H9 (cell line): ENCODE results near the gene TACC2. TPM values are rescaled to one million over a fixed set of nuclear protein-coding genes. Genes with fewer than 3 reads are reported as not detected.

Experiments used
- DNase-seq: peaks from one replicate; pipeline ENCODE4 v3.0.0-alpha.2; 2017
- H2AFZ ChIP-seq: one replicate; pipeline ENCODE4 v1.6.1; 2013; ENCODE audit warnings: mild to moderate bottlenecking, low read length, control low read depth, moderate library complexity
- H2AK5ac ChIP-seq: 2 replicates; pipeline ENCODE4 v1.6.1; 2013; ENCODE audit warnings: low read length, control low read depth, mixed read lengths; ENCODE audit not compliant: insufficient read length
- H2BK120ac ChIP-seq: one replicate; pipeline ENCODE4 v1.6.1; 2013; ENCODE audit warnings: low read depth, mild to moderate bottlenecking, low read length, control low read depth, inconsistent platforms; ENCODE audit not compliant: poor library complexity, severe bottlenecking
- H2BK12ac ChIP-seq: 2 replicates; pipeline ENCODE4 v1.6.1; 2013; ENCODE audit warnings: low read length, control low read depth, mixed read lengths, low read depth; ENCODE audit not compliant: insufficient read length
- H2BK15ac ChIP-seq: 2 replicates; pipeline ENCODE4 v1.6.1; 2013; ENCODE audit warnings: low read depth, low read length, control low read depth
- H2BK20ac ChIP-seq: one replicate; pipeline ENCODE4 v1.6.1; 2013; ENCODE audit warnings: low read depth, mild to moderate bottlenecking, low read length, control low read depth, inconsistent platforms; ENCODE audit not compliant: poor library complexity, severe bottlenecking
- H2BK5ac ChIP-seq: 2 replicates; pipeline ENCODE4 v1.6.1; 2013; ENCODE audit warnings: low read length, control low read depth, mixed read lengths; ENCODE audit not compliant: insufficient read length
- H3K14ac ChIP-seq: 2 replicates; pipeline ENCODE4 v1.6.1; 2013; ENCODE audit warnings: low read length, control low read depth; ENCODE audit not compliant: insufficient read depth
- H3K18ac ChIP-seq: 2 replicates; pipeline ENCODE4 v1.6.1; 2013; ENCODE audit warnings: low read depth, mild to moderate bottlenecking, mixed read lengths, low read length, control low read depth; ENCODE audit not compliant: insufficient read length
- H3K23ac ChIP-seq: 2 replicates; pipeline ENCODE4 v1.6.1; 2013; ENCODE audit warnings: low read length, control low read depth, mixed read lengths, low read depth; ENCODE audit not compliant: insufficient read length
- H3K23me2 ChIP-seq: 2 replicates; pipeline ENCODE4 v1.6.1; 2013; ENCODE audit warnings: low read depth, mild to moderate bottlenecking, mixed read lengths, low read length, control low read depth; ENCODE audit not compliant: insufficient read length, poor library complexity, severe bottlenecking
- H3K27ac ChIP-seq: 2 replicates; pipeline ENCODE4 v1.5.1; 2013; ENCODE audit warnings: low read length, control low read depth, mixed read lengths, low read depth; ENCODE audit not compliant: insufficient read length
- H3K27me3 ChIP-seq: 2 replicates; pipeline ENCODE4 v1.6.1; 2013; ENCODE audit warnings: low read length, control low read depth, inconsistent platforms; ENCODE audit not compliant: insufficient read depth
- H3K4ac ChIP-seq: 2 replicates; pipeline ENCODE4 v1.6.1; 2013; ENCODE audit warnings: low read depth, mild to moderate bottlenecking, control low read depth, inconsistent platforms, low read length, moderate library complexity
- H3K4me1 ChIP-seq: 2 replicates; pipeline ENCODE4 v1.6.1; 2013; ENCODE audit warnings: low read length, control low read depth, inconsistent platforms; ENCODE audit not compliant: insufficient read depth
- H3K4me2 ChIP-seq: 2 replicates; pipeline ENCODE4 v1.6.1; 2013; ENCODE audit warnings: low read length, control low read depth, mixed read lengths; ENCODE audit not compliant: insufficient read length, insufficient read depth
- H3K56ac ChIP-seq: 2 replicates; pipeline ENCODE4 v1.6.1; 2013; ENCODE audit warnings: low read depth, mild to moderate bottlenecking, mixed read lengths, low read length, control low read depth; ENCODE audit not compliant: insufficient read length
- H3K79me1 ChIP-seq: 2 replicates; pipeline ENCODE4 v1.6.1; 2013; ENCODE audit warnings: low read depth, mild to moderate bottlenecking, moderate library complexity, low read length, control low read depth, inconsistent platforms; ENCODE audit not compliant: insufficient read depth, poor library complexity, severe bottlenecking
- H3K79me2 ChIP-seq: 2 replicates; pipeline ENCODE4 v1.6.1; 2013; ENCODE audit warnings: low read length, control low read depth, inconsistent platforms; ENCODE audit not compliant: insufficient read depth
- H3K9ac ChIP-seq: 2 replicates; pipeline ENCODE4 v1.6.1; 2013; ENCODE audit warnings: low read length, control low read depth, mixed read lengths; ENCODE audit not compliant: insufficient read length; ENCODE audit errors: extremely low read depth
- H3K9me3 ChIP-seq: one replicate; pipeline ENCODE4 v1.6.1; 2013; ENCODE audit warnings: low read depth, low read length, inconsistent platforms; ENCODE audit not compliant: control insufficient read depth
- H3T11ph ChIP-seq: one replicate; pipeline ENCODE4 v1.6.1; 2013; ENCODE audit warnings: mild to moderate bottlenecking, low read length, control low read depth, inconsistent platforms
- H4K20me1 ChIP-seq: one replicate; pipeline ENCODE4 v1.6.1; 2013; ENCODE audit not compliant: control insufficient read depth, insufficient read length, insufficient read depth
- H4K5ac ChIP-seq: 2 replicates; pipeline ENCODE4 v1.6.1; 2013; ENCODE audit warnings: low read depth, mild to moderate bottlenecking, mixed read lengths, low read length, control low read depth; ENCODE audit not compliant: insufficient read length
- H4K8ac ChIP-seq: replicated peaks from 2 replicates; pipeline ENCODE4 v1.6.1; 2013; ENCODE audit warnings: low read length, control low read depth, mixed read lengths, low read depth; ENCODE audit not compliant: insufficient read length
- H4K91ac ChIP-seq: 2 replicates; pipeline ENCODE4 v1.6.1; 2013; ENCODE audit warnings: low read depth, mild to moderate bottlenecking, moderate library complexity, mixed read lengths, low read length, control low read depth; ENCODE audit not compliant: insufficient read length
- H3K27ac Mint-ChIP-seq, 3 experiments: 2 replicates in 2 of 3; 3 replicates in 1 of 3; pipeline ENCODE4 v1.8.0; 2020 to 2021; ENCODE audit warnings: mixed read lengths in 3 of 3, mild to moderate bottlenecking in 1 of 3, moderate library complexity in 1 of 3
- H3K27me3 Mint-ChIP-seq: 2 replicates; pipeline ENCODE4 v1.8.0; 2021; ENCODE audit warnings: low read depth, mild to moderate bottlenecking, moderate library complexity, mixed read lengths
- H3K36me3 Mint-ChIP-seq, 3 experiments: 2 replicates in 2 of 3; 3 replicates in 1 of 3; pipeline ENCODE4 v1.8.0; 2020 to 2021; ENCODE audit warnings: low read depth in 3 of 3, mixed read lengths in 3 of 3; ENCODE audit not compliant: insufficient read depth in 1 of 3
- H3K4me1 Mint-ChIP-seq, 2 experiments: 2 replicates each; pipeline ENCODE4 v1.8.0; 2020; ENCODE audit warnings: mixed read lengths in 2 of 2
- H3K4me3 Mint-ChIP-seq, 2 experiments: 2 replicates in 1 of 2; 3 replicates in 1 of 2; pipeline ENCODE4 v1.8.0; 2020 to 2021; ENCODE audit warnings: mild to moderate bottlenecking in 2 of 2, mixed read lengths in 2 of 2, moderate library complexity in 1 of 2
- H3K9me3 Mint-ChIP-seq, 2 experiments: 2 replicates in 1 of 2; 3 replicates in 1 of 2; pipeline ENCODE4 v1.8.0; 2020; ENCODE audit warnings: mild to moderate bottlenecking in 2 of 2, mixed read lengths in 2 of 2, moderate library complexity in 1 of 2
- CTCF ChIP-seq: fragments of 200-600 bp; sonication (generic); conservative IDR thresholded peaks from 3 replicates; pipeline ENCODE4 v1.8.0; 2021; ENCODE audit warnings: antibody characterized with exemption, mild to moderate bottlenecking
- WGBS: extraction: QIAGEN DNeasy Blood & Tissue Kit; methylation state at CpG from one replicate; pipeline ENCODE4 v1.1.7; 2013; ENCODE audit warnings: missing lambda C conversion rate, low lambda C conversion rate, mixed read lengths; ENCODE audit not compliant: insufficient read length; ENCODE audit errors: extremely low coverage; 5-methylcytosine and 5-hydroxymethylcytosine counted together
- total RNA-seq: library from RNA; stranded (reverse); gene quantifications from 2 replicates; pipeline ENCODE4 v1.2.1, GENCODE V29; 2021

The TACC2 gene
- total RNA-seq, 1 experiment from 2014 or later: 58.1 TPM

- Mint-ChIP-seq H3K36me3 (no peaks in the 10 kb centered on the region), H3K4me3 (no peak overlapping the region), H3K27ac (no peak overlapping the region), H3K4me1 (peaks cover 26 to 31% of the 10 kb centered on the region in 2 experiments), H3K9me3 (no peaks in the 10 kb centered on the region; a peak in 1 of 5 replicates), H3K27me3 (peaks cover 1% of the 10 kb centered on the region)
- H2BK120ac ChIP-seq: no peak overlapping the region
- no peaks in the 10 kb centered on the region for H4K20me1 ChIP-seq
- H3K27me3 ChIP-seq: no peaks in the 10 kb centered on the region
- no peak overlapping the region for H3T11ph ChIP-seq
- no peak overlapping the region for H2AK5ac ChIP-seq
- H3K79me2 ChIP-seq: no peaks in the 10 kb centered on the region
- H3K14ac ChIP-seq: no peak overlapping the region
- no CpG with 5 or more reads among the region's 9 CpGs for WGBS
- no peak overlapping the region for H4K91ac ChIP-seq
- H3K9ac ChIP-seq: no peak overlapping the region
- H2AFZ ChIP-seq: no peak overlapping the region
- H3K79me1 ChIP-seq: no peaks in the 10 kb centered on the region
- no peak overlapping the region for H2BK12ac ChIP-seq
- no peak overlapping the region for H3K56ac ChIP-seq
- no peak for DNase-seq
- no peak overlapping the region for H4K5ac ChIP-seq
- no peak overlapping the region for H2BK15ac ChIP-seq
- no peak overlapping the region for H3K4me2 ChIP-seq
- H3K23ac ChIP-seq: no peak overlapping the region
- no peak overlapping the region for H3K4ac ChIP-seq
- TF ChIP-seq CTCF: no peak
- no peaks in the 10 kb centered on the region for H3K4me1 ChIP-seq
- H2BK20ac ChIP-seq: peak overlapping the region; percentile 60
- no peak overlapping the region for H2BK5ac ChIP-seq
- H3K27ac ChIP-seq: no peak overlapping the region
- no peaks in the 10 kb centered on the region for H3K23me2 ChIP-seq
- no peaks in the 10 kb centered on the region for H3K9me3 ChIP-seq
- no peak overlapping the region for H3K18ac ChIP-seq
- no peak overlapping the region for H4K8ac ChIP-seq
Observed at GRCh38 chr10:122021379-122021778, 32.4 kb downstream of the TACC2 start.
